Esophagus (tissue), 2 donors: ENCODE measurements around the gene LIN28A. TPM values are rescaled to one million over a fixed set of nuclear protein-coding genes. Genes with fewer than 3 reads are reported as not detected.
"Not testable (repeated sequence)": the region's sequence is repeated elsewhere in the genome, so short reads cannot be mapped to it uniquely, and the experiment has no call there.

Experiments
- H3K27ac ChIP-seq, 2 donors: one replicate each; pipeline ENCODE4 v1.5.1; 2013; ENCODE audit warnings: low read depth in 2 of 2, mild to moderate bottlenecking in 2 of 2, inconsistent platforms in 1 of 2, low read length in 1 of 2, moderate library complexity in 1 of 2
- H3K27me3 ChIP-seq, 2 donors: one replicate each; pipeline ENCODE4 v1.6.1; 2013; ENCODE audit warnings: low read length in 2 of 2, control low read depth in 1 of 2, mild to moderate bottlenecking in 1 of 2; ENCODE audit not compliant: insufficient read depth in 2 of 2, control insufficient read depth in 1 of 2
- H3K36me3 ChIP-seq, 2 donors: one replicate each; pipeline ENCODE4 v1.6.1; 2013; ENCODE audit warnings: low read length in 1 of 2; ENCODE audit not compliant: control insufficient read depth in 2 of 2, insufficient read depth in 2 of 2
- H3K4me1 ChIP-seq, 2 donors: one replicate each; pipeline ENCODE4 v1.6.1; 2013; ENCODE audit warnings: low read length in 1 of 2; ENCODE audit not compliant: control insufficient read depth in 2 of 2, insufficient read depth in 2 of 2
- H3K4me3 ChIP-seq, 2 donors: one replicate each; pipeline ENCODE4 v1.5.1; 2013; ENCODE audit warnings: low read length in 2 of 2, mild to moderate bottlenecking in 2 of 2, low read depth in 1 of 2, moderate library complexity in 1 of 2
- H3K9me3 ChIP-seq, 2 donors: one replicate each; pipeline ENCODE4 v1.6.1; 2013; ENCODE audit warnings: mild to moderate bottlenecking in 2 of 2, low read depth in 1 of 2, low read length in 1 of 2, moderate library complexity in 1 of 2; ENCODE audit not compliant: control insufficient read depth in 2 of 2, insufficient read depth in 1 of 2
- WGBS, 2 donors: extraction: QIAGEN DNeasy Blood & Tissue Kit; methylation state at CpG; one replicate each; pipeline ENCODE4 v1.1.7; 2013; 5-methylcytosine and 5-hydroxymethylcytosine counted together
- polyA plus RNA-seq, 2 donors: library from polyadenylated mRNA; stranded (reverse); fragments of 200-250 nt; gene quantifications; one replicate each; pipeline ENCODE4 v1.2.3, GENCODE V29; 2013
- donor health status: healthy with polysubstance abuse.
- donor health status: Bipolar disorder and iron deficiency.

The LIN28A gene
- polyA plus RNA-seq, 2 donors = not detected

DNA sequence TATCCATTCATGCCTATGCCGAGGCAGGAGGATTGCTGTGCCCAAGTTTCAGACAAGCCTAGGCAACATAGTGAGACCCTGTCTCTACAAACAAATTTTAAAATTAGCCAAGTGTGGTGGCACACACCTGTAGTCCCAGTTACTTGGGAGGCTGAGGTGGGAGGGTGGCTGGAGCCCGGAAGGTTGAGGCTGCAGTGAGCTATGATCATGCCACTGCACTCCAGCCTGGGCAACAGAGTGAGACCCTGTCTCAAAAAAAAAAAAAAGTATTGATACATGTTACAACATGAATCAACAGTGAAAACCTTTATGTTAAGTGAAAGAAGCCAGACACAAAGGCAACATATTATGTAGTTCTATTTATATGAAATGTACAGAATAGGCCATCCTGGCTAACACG lies 25.6 kb upstream of the LIN28A start:
- 73 to 80% methylated on average over 3 of the region's 3 CpGs for WGBS, 2 donors
- not testable (repeated sequence) for H3K4me1 ChIP-seq, H3K9me3 ChIP-seq, H3K27me3 ChIP-seq, H3K36me3 ChIP-seq, H3K4me3 ChIP-seq, H3K27ac ChIP-seq

DNA sequence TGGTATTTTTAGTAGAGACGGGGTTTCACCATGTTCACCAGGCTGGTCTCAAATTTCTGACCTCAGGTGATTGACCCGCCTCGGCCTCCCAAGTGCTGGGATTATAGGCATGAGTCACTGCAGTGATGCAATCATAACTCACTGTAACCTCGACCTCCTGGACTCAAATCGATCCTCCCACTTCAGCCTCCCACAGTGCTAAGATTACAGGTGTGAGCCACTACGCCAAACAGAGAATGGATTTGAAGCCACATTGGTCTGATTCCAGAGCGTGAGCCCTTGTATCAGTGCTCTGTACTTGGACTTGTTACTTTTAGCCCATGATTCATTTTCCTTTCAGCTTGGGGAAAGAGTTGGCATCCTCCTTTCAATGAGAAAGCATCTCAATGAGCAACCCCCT lies 23.2 kb upstream of the LIN28A start:
- Histone ChIP-seq H3K4me1 (no peaks in the 10 kb centered on the region), H3K9me3 (peaks cover 0 to 3% of the 10 kb centered on the region in 2 donors), H3K27me3 (no peaks in the 10 kb centered on the region), H3K27ac (no peak overlapping the region), H3K4me3 (no peak overlapping the region), H3K36me3 (no peaks in the 10 kb centered on the region)
- WGBS, 2 donors = 54 to 57% methylated on average over 7 of the region's 7 CpGs

DNA sequence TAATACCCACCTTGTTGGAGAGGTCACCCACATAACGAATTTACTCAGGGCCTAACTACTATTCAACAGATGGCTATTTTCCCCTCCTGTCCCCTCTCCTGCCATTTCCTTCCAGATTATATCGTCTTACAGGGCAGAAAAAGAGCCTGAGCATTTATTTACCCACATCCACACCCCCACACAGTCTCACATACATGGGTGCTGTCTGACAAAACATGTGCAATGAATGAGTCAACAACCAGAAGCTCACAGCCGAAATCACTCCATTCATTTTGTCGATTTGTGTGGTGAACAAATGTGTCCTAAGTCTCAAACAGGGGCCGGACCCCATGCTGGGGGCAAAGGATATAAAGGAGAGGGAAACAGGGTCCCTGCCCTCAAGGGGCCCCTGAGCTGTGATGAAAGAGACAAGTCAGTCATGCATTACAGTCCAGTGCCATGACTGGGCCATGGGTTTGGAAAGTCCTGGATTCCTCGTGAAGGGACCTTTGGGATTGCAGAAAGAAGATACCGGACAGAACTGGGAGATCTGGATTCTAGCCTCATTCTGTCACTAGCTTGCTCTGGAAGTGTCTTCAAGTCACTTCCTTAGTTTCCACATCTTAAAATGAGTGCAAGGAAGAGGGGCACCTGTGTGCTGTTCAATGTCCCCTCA lies 21.7 kb upstream of the LIN28A start:
- no peaks in the 10 kb centered on the region for H3K27me3 ChIP-seq
- WGBS, 2 donors = 76 to 80% methylated on average over 7 of the region's 7 CpGs

DNA sequence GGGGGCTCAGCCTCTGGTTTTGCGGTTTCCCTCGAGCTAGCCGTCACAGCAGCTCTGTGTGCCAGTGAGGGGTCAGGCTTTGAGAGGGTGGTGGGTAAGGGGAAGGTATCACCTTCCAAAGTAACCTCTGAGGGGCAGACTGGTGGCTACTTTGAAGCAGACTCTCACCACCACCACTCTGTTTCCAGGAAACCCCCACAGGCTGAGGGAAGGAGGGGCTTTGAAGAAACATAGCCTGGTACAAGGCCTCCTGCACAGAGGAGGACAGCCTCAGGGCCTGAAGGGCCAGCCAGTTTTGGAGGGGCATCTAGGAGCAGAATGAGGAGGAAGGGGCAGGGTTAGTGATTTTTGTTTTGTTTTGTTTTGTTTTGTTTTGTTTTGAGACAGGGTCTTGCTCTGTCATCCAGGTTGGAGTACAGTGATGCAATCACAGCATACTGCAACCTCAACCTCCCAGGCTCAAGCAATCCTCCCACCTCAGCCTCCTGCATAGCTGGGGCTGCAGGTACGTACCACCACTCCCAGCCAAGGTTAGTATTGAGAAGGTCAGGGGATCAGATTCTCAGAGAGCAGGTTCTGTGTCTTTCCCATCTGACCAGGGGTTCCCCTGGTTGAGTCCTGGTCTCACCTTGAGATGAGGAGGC lies 20.9 kb upstream of the LIN28A start:
- H3K4me3 ChIP-seq = no peak overlapping the region
- 74 to 79% methylated on average over 4 of the region's 4 CpGs for WGBS, 2 donors
- H3K4me1 ChIP-seq = no peaks in the 10 kb centered on the region
- H3K9me3 ChIP-seq = peaks cover 0 to 3% of the 10 kb centered on the region in 2 donors
- H3K27ac ChIP-seq = no peak overlapping the region
- H3K36me3 ChIP-seq = no peaks in the 10 kb centered on the region
- H3K27me3 ChIP-seq = no peaks in the 10 kb centered on the region

More for the DNA sequence above, 21.7 kb upstream of the LIN28A start:
- Histone ChIP-seq H3K4me3 (no peak overlapping the region), H3K9me3 (peaks cover 0 to 3% of the 10 kb centered on the region in 2 donors), H3K4me1 (no peaks in the 10 kb centered on the region), H3K27ac (no peak overlapping the region), H3K36me3 (no peaks in the 10 kb centered on the region)

DNA sequence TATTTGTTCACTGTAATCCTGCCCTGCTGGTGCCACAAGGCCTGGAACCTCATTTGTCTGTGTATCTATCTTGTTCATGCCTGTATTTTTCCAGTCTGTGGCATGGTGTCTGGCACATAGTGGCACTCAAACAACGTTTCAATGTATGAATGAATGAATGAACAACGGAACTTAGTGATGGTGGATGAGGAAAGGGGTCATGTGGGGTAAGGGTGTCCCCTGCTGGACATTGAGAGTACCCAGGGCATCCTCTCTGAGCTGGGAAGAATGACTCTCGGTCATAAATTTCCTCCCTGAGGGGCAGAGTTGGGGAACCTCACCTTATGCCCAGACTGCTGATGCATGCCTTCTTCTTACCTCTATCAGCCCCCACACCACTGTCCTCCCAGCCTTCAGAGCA lies 19.2 kb upstream of the LIN28A start:
- no peaks in the 10 kb centered on the region for H3K4me1 ChIP-seq
- no peaks in the 10 kb centered on the region for H3K36me3 ChIP-seq
- WGBS, 2 donors = 8% methylated on average over 3 of the region's 3 CpGs
- no peak overlapping the region for H3K4me3 ChIP-seq
- no peak overlapping the region for H3K27ac ChIP-seq
- no peaks in the 10 kb centered on the region for H3K27me3 ChIP-seq
- peaks cover 0 to 3% of the 10 kb centered on the region in 2 donors for H3K9me3 ChIP-seq

GRCh38 chr1:26395754-26396153 lies 14.9 kb upstream of the LIN28A start:
- Histone ChIP-seq H3K4me1 (no peaks in the 10 kb centered on the region), H3K4me3 (no peak overlapping the region), H3K27ac (no peak overlapping the region), H3K9me3 (no peaks in the 10 kb centered on the region), H3K27me3 (no peaks in the 10 kb centered on the region), H3K36me3 (no peaks in the 10 kb centered on the region)
- 83 to 87% methylated on average over 8 of the region's 8 CpGs for WGBS, 2 donors

GRCh38 chr1:26399034-26399433 lies 11.6 kb upstream of the LIN28A start:
- Histone ChIP-seq H3K4me3 (no peak overlapping the region), H3K4me1 (peaks cover 0 to 2% of the 10 kb centered on the region in 2 donors), H3K27ac (no peak overlapping the region), H3K9me3 (no peaks in the 10 kb centered on the region), H3K36me3 (no peaks in the 10 kb centered on the region), H3K27me3 (no peaks in the 10 kb centered on the region)
- WGBS, 2 donors = 74 to 77% methylated on average over 3 of the region's 3 CpGs

- H3K36me3 ChIP-seq = no peaks in the 10 kb centered on the region
- peaks cover 0 to 2% of the 10 kb centered on the region in 2 donors for H3K4me1 ChIP-seq
- WGBS, 2 donors = 64 to 68% methylated on average over 3 of the region's 3 CpGs
- no peak overlapping the region for H3K27ac ChIP-seq
- H3K4me3 ChIP-seq = no peak overlapping the region
- no peaks in the 10 kb centered on the region for H3K9me3 ChIP-seq
- no peaks in the 10 kb centered on the region for H3K27me3 ChIP-seq
Observed at GRCh38 chr1:26401891-26402290, 8.7 kb upstream of the LIN28A start.

- Histone ChIP-seq H3K4me3 (no peak overlapping the region), H3K4me1 (peaks cover 0 to 2% of the 10 kb centered on the region in 2 donors), H3K27me3 (no peaks in the 10 kb centered on the region), H3K9me3 (no peaks in the 10 kb centered on the region), H3K36me3 (no peaks in the 10 kb centered on the region), H3K27ac (no peak overlapping the region)
- WGBS, 2 donors = 30 to 36% methylated on average over 4 of the region's 4 CpGs
Observed at GRCh38 chr1:26403656-26404055, 7.0 kb upstream of the LIN28A start.

GRCh38 chr1:26404641-26405040 lies 6.0 kb upstream of the LIN28A start:
- 69 to 77% methylated on average over 2 of the region's 2 CpGs for WGBS, 2 donors

More at GRCh38 chr1:26404641-26405040, 6.0 kb upstream of the LIN28A start:
- H3K27ac ChIP-seq = no peak overlapping the region
- H3K4me1 ChIP-seq = peaks cover 0 to 8% of the 10 kb centered on the region in 2 donors
- H3K4me3 ChIP-seq = no peak overlapping the region
- H3K36me3 ChIP-seq = no peaks in the 10 kb centered on the region
- H3K9me3 ChIP-seq = no peaks in the 10 kb centered on the region
- H3K27me3 ChIP-seq = peaks cover 0 to 5% of the 10 kb centered on the region in 2 donors
